SHP77 treated with DMSO at 0.1 percent for 48 hours (cell line): ENCODE results near the gene STIM1.
"Not testable (repeated sequence)": the region's sequence is repeated elsewhere in the genome, so short reads cannot be mapped to it uniquely, and the experiment has no call there.

Experiments
- DNase-seq: peaks from one replicate; lab custom pipeline; 2025; lab: John Stamatoyannopoulos, UW

Gene STIM1

GRCh38 chr11:4115128-4115527 is 259.7 kb downstream of the STIM1 start:
- DNase-seq, result no peak

- DNase-seq, result no peak
Measured at GRCh38 chr11:4118107-4118506, 262.6 kb downstream of the STIM1 start.

GRCh38 chr11:4123218-4123617 is 267.8 kb downstream of the STIM1 start:
- no peak for DNase-seq

GRCh38 chr11:4125141-4125540 is 269.7 kb downstream of the STIM1 start:
- DNase-seq, result no peak

GRCh38 chr11:4127357-4127756 is 271.9 kb downstream of the STIM1 start:
- no peak for DNase-seq

GRCh38 chr11:4130219-4130618 is 274.8 kb downstream of the STIM1 start:
- not testable (repeated sequence) for DNase-seq

- DNase-seq, result no peak
Measured at GRCh38 chr11:4134806-4135205, 279.3 kb downstream of the STIM1 start.

GRCh38 chr11:4138497-4138896 is 283.0 kb downstream of the STIM1 start:
- no peak for DNase-seq

- DNase-seq, result no peak
Measured at GRCh38 chr11:4140067-4140636, 284.7 kb downstream of the STIM1 start.
